IMR-90 (cell line): ENCODE results near the gene DYSF. TPM values are rescaled to one million over a fixed set of nuclear protein-coding genes. Genes with fewer than 3 reads are reported as not detected.

Experiments
- ATAC-seq: fragments of 200-7000 bp; cut with Tn5 transposase; 2 replicates; pipeline ENCODE4 v1.9.1; 2020; ENCODE audit warnings: low read depth, mild to moderate bottlenecking, moderate library complexity
- BruUV-seq: library from RNA; stranded (reverse); fragments of 400-500 nt; replicated peaks from 2 replicates; lab custom pipeline; 2021; lab: Mats Ljungman, UMichigan
- CTCF ChIA-PET: fragments of 300-600 bp; formaldehyde crosslinking; extraction: SDS; loops from one replicate; lab custom pipeline; 2021; ENCODE audit warnings: antibody characterized with exemption; lab: Yijun Ruan, JAX
- POLR2A ChIA-PET: fragments of 300-600 bp; sonication (Branson Sonifier 250); formaldehyde crosslinking; loops from one replicate; lab custom pipeline; 2022; ENCODE audit warnings: antibody characterized with exemption; ENCODE audit not compliant: unreplicated experiment; lab: Charles Lee
- DNase-seq: peaks from one replicate; pipeline ENCODE4 v3.0.0; 2013
- H2AFZ ChIP-seq: replicated peaks from 2 replicates; pipeline ENCODE3; 2013; ENCODE audit warnings: low read length, mild to moderate bottlenecking; ENCODE audit not compliant: poor library complexity
- H2AK5ac ChIP-seq: 2 replicates; pipeline ENCODE4 v1.6.1; 2013; ENCODE audit warnings: low read depth, low read length, inconsistent platforms
- H2AK9ac ChIP-seq: replicated peaks from 2 replicates; pipeline ENCODE3; 2013; ENCODE audit warnings: mild to moderate bottlenecking, low read depth, low read length, moderate library complexity; ENCODE audit not compliant: poor library complexity
- H2BK120ac ChIP-seq: 2 replicates; pipeline ENCODE4 v1.6.1; 2013; ENCODE audit warnings: low read depth, low read length, inconsistent platforms
- H2BK15ac ChIP-seq: 3 replicates; pipeline ENCODE4 v1.6.1; 2013; ENCODE audit warnings: low read depth, low read length, inconsistent platforms
- H2BK20ac ChIP-seq: 2 replicates; pipeline ENCODE4 v1.6.1; 2013; ENCODE audit warnings: low read depth, mild to moderate bottlenecking, inconsistent platforms, low read length, moderate library complexity
- H2BK5ac ChIP-seq: 2 replicates; pipeline ENCODE4 v1.6.1; 2013; ENCODE audit warnings: mild to moderate bottlenecking, low read depth, low read length, inconsistent platforms; ENCODE audit not compliant: poor library complexity, severe bottlenecking
- H3K14ac ChIP-seq: replicated peaks from 2 replicates; pipeline ENCODE4 v1.6.1; 2013; ENCODE audit warnings: low read depth, low read length, inconsistent platforms
- H3K18ac ChIP-seq: 2 replicates; pipeline ENCODE4 v1.6.1; 2013; ENCODE audit warnings: low read depth, low read length, control low read depth
- H3K23ac ChIP-seq: 2 replicates; pipeline ENCODE4 v1.6.1; 2013; ENCODE audit warnings: low read depth, low read length, inconsistent platforms
- H3K27ac ChIP-seq: 2 replicates; pipeline ENCODE4 v1.5.1; 2013; ENCODE audit warnings: mild to moderate bottlenecking, control low read depth, low read length; ENCODE audit not compliant: insufficient read depth
- H3K27me3 ChIP-seq: 2 replicates; pipeline ENCODE4 v1.6.1; 2013; ENCODE audit warnings: low read length; ENCODE audit not compliant: control insufficient read depth, insufficient read depth
- H3K36me3 ChIP-seq: 2 replicates; pipeline ENCODE4 v1.6.1; 2013; ENCODE audit warnings: low read length, mixed read lengths; ENCODE audit not compliant: control insufficient read depth, insufficient read depth
- H3K4ac ChIP-seq: 2 replicates; pipeline ENCODE4 v1.6.1; 2013; ENCODE audit warnings: low read depth, low read length, inconsistent platforms
- H3K4me1 ChIP-seq: 2 replicates; pipeline ENCODE4 v1.6.1; 2013; ENCODE audit warnings: low read length, mixed read lengths; ENCODE audit not compliant: control insufficient read depth, insufficient read depth
- H3K4me2 ChIP-seq: 2 replicates; pipeline ENCODE4 v1.6.1; 2013; ENCODE audit warnings: low read depth, mild to moderate bottlenecking, control low read depth, low read length, moderate library complexity
- H3K4me3 ChIP-seq: 2 replicates; pipeline ENCODE4 v1.5.1; 2013; ENCODE audit warnings: low read depth, mild to moderate bottlenecking, control low read depth, low read length, moderate library complexity; ENCODE audit not compliant: insufficient read depth
- H3K56ac ChIP-seq: 2 replicates; pipeline ENCODE4 v1.6.1; 2013; ENCODE audit warnings: low read length, inconsistent platforms; ENCODE audit not compliant: insufficient read depth; ENCODE audit errors: extremely low read depth
- H3K79me1 ChIP-seq, 2 experiments: 2 replicates each; pipeline ENCODE4 v1.6.1; 2013; ENCODE audit warnings: low read length in 2 of 2, inconsistent platforms in 1 of 2, low read depth in 1 of 2
- H3K9ac ChIP-seq: 2 replicates; pipeline ENCODE4 v1.6.1; 2013; ENCODE audit warnings: low read depth, low read length, control low read depth
- H3K9me1 ChIP-seq: 2 replicates; pipeline ENCODE4 v1.6.1; 2013; ENCODE audit warnings: low read length, inconsistent platforms; ENCODE audit not compliant: insufficient read depth
- H3K9me3 ChIP-seq: 2 replicates; pipeline ENCODE4 v1.6.1; 2013; ENCODE audit warnings: low read length; ENCODE audit not compliant: control insufficient read depth, insufficient read depth
- H4K20me1 ChIP-seq: 2 replicates; pipeline ENCODE4 v1.6.1; 2013; ENCODE audit warnings: low read length, inconsistent platforms; ENCODE audit not compliant: insufficient read depth
- H4K5ac ChIP-seq: 2 replicates; pipeline ENCODE4 v1.6.1; 2013; ENCODE audit warnings: mild to moderate bottlenecking, low read depth, low read length, control low read depth
- H4K8ac ChIP-seq, 2 experiments: 2 replicates each; pipeline ENCODE4 v1.6.1; 2013; ENCODE audit warnings: low read depth in 2 of 2, low read length in 2 of 2, control low read depth in 1 of 2, inconsistent platforms in 1 of 2
- H4K91ac ChIP-seq: 2 replicates; pipeline ENCODE4 v1.6.1; 2013; ENCODE audit warnings: low read depth, low read length, inconsistent platforms; ENCODE audit not compliant: insufficient read depth
- CEBPB ChIP-seq: IDR thresholded peaks from 2 replicates; pipeline ENCODE4 v1.6.1; 2012; ENCODE audit warnings: low read depth, low read length, improper control_type of control experiment
- FOS ChIP-seq: fragments of 150-350 bp; IDR thresholded peaks from 2 replicates; pipeline ENCODE4 v1.6.1; 2016; ENCODE audit warnings: low read depth, low read length
- MAFK ChIP-seq: IDR thresholded peaks from 2 replicates; pipeline ENCODE4 v1.6.1; 2012; ENCODE audit warnings: low read depth, low read length, improper control_type of control experiment
- MAZ ChIP-seq: IDR thresholded peaks from 2 replicates; pipeline ENCODE4 v1.6.1; 2012; ENCODE audit warnings: low read depth, mild to moderate bottlenecking, low read length, improper control_type of control experiment, moderate library complexity, borderline replicate concordance
- NFE2L2 ChIP-seq: fragments of 150-350 bp; IDR thresholded peaks from 2 replicates; pipeline ENCODE4 v1.6.1; 2016; ENCODE audit warnings: low read depth, mild to moderate bottlenecking, low read length
- RAD21 ChIP-seq: IDR thresholded peaks from 2 replicates; pipeline ENCODE4 v1.6.1; 2012; ENCODE audit warnings: low read length, improper control_type of control experiment
- SMC3 ChIP-seq: fragments of 150-350 bp; IDR thresholded peaks from 2 replicates; pipeline ENCODE4 v1.6.1; 2016; ENCODE audit warnings: low read depth, mild to moderate bottlenecking, antibody characterized with exemption, low read length, moderate library complexity
- WGBS, 2 experiments: methylation state at CpG; one replicate each; pipeline versions ENCODE4 v1.1.5 to v1.1.7; 2013; ENCODE audit warnings: missing lambda C conversion rate in 2 of 2; ENCODE audit not compliant: insufficient read length in 1 of 2; ENCODE audit errors: extremely low coverage in 2 of 2; 5-methylcytosine and 5-hydroxymethylcytosine counted together
- dilution Hi-C: fragments of 300-500 bp; cut with HindIII; formaldehyde crosslinking; loops from one replicate; pipeline ENCODE4 v1.14.3; 2018; ENCODE audit warnings: low sequenced_read_pairs; ENCODE audit not compliant: unreplicated experiment
- in situ Hi-C: fragments of 300-500 bp; cut with MboI; formaldehyde crosslinking; loops from 3 replicates; pipeline ENCODE4 v1.14.3; 2019; ENCODE audit warnings: low sequenced_read_pairs, inconsistent platforms, mixed read lengths
- intact Hi-C: fragments of 100-400 bp; cut with micrococcal nuclease; formaldehyde crosslinking; loops from 2 replicates; pipeline ENCODE4 v1.10.0; 2022
- polyA plus RNA-seq, 3 experiments: library from polyadenylated mRNA; depleted of rRNA; stranded (reverse); fragments of >200 nt; gene quantifications; 2 replicates each; pipeline ENCODE4 v1.2.3, GENCODE V29; 2012; ENCODE audit warnings: low replicate concordance in 1 of 3
- total RNA-seq: library from RNA; depleted of rRNA; stranded (reverse); fragments of >200 nt; gene quantifications from 2 replicates; pipeline ENCODE4 v1.2.3, GENCODE V29; 2012

Gene DYSF
- total and polyA plus RNA-seq, 2 of the 4 experiments (the other 2 are of a cell fraction): 0.09 to 0.18 TPM

- Histone ChIP-seq H3K79me1 (no peaks in the 10 kb centered on the region), H3K36me3 (no peaks in the 10 kb centered on the region), H3K14ac (no peak overlapping the region), H3K18ac (no peak overlapping the region), H2BK20ac (no peak overlapping the region), H3K9ac (no peak overlapping the region), H3K4me3 (no peak overlapping the region), H3K4ac (no peak overlapping the region), H4K5ac (no peak overlapping the region), H2BK15ac (no peak overlapping the region), H4K8ac (no peak overlapping the region), H3K9me3 (no peaks in the 10 kb centered on the region), H2AK9ac (no peak overlapping the region), H4K91ac (no peak overlapping the region), H3K23ac (no peak overlapping the region), H3K4me1 (no peaks in the 10 kb centered on the region), H3K27ac (no peak overlapping the region), H2BK5ac (no peak overlapping the region), H2AK5ac (no peak overlapping the region), H2BK120ac (no peak overlapping the region), H3K56ac (no peak overlapping the region), H4K20me1 (no peaks in the 10 kb centered on the region), H3K9me1 (no peaks in the 10 kb centered on the region), H3K27me3 (peaks cover 37% of the 10 kb centered on the region), H2AFZ (no peak overlapping the region), H3K4me2 (no peak overlapping the region)
- intact Hi-C loops: no loop called here
- ChIA-PET CTCF (interaction anchor here (0.5 kb wide), 1 partner anchor 915 kb away, joined by 6 read pairs; no protein-coding TSS in a partner anchor), POLR2A (no interaction called here)
- no TSS peak for BruUV-seq
- no CpG with 5 or more reads among the region's 17 CpGs for WGBS, 2 experiments
- DNase-seq (no peak), ATAC-seq (no peak)
- in situ Hi-C loops: loop anchor here (25.0 kb wide), 3 partner anchors 1061 to 1361 kb away; partner anchors contain the start of gene SPR
- TF ChIP-seq FOS: no peak
- TF ChIP-seq MAFK: no peak
- no peak for TF ChIP-seq CEBPB
- TF ChIP-seq NFE2L2: no peak
- no peak for TF ChIP-seq RAD21
- no peak for TF ChIP-seq MAZ
- no peak for TF ChIP-seq SMC3
- dilution Hi-C loops: no loop called here
Observed at GRCh38 chr2:71526141-71526540, 72.8 kb downstream of the DYSF start.
